Endothelial cell (in vitro differentiated cells): ENCODE results near the gene SLC30A1. TPM values are rescaled to one million over a fixed set of nuclear protein-coding genes. Genes with fewer than 3 reads are reported as not detected.

Source experiments
- DNase-seq: peaks from one replicate; pipeline ENCODE4 v3.0.0; 2021; ENCODE audit warnings: low spot score
- H3K27ac Mint-ChIP-seq: one replicate; pipeline ENCODE4 v1.8.0; 2021; ENCODE audit warnings: mixed read lengths, inconsistent platforms; ENCODE audit not compliant: unreplicated experiment
- H3K27me3 Mint-ChIP-seq: one replicate; pipeline ENCODE4 v1.8.0; 2021; ENCODE audit warnings: mild to moderate bottlenecking, moderate library complexity, mixed read lengths, inconsistent platforms; ENCODE audit not compliant: unreplicated experiment
- H3K36me3 Mint-ChIP-seq: one replicate; pipeline ENCODE4 v1.8.0; 2021; ENCODE audit warnings: mild to moderate bottlenecking, low read depth, mixed read lengths, inconsistent platforms; ENCODE audit not compliant: unreplicated experiment
- H3K4me1 Mint-ChIP-seq: one replicate; pipeline ENCODE4 v1.8.0; 2021; ENCODE audit warnings: mild to moderate bottlenecking, mixed read lengths, inconsistent platforms; ENCODE audit not compliant: unreplicated experiment
- H3K4me3 Mint-ChIP-seq: one replicate; pipeline ENCODE4 v1.8.0; 2021; ENCODE audit warnings: mild to moderate bottlenecking, mixed read lengths, inconsistent platforms; ENCODE audit not compliant: unreplicated experiment
- H3K9me3 Mint-ChIP-seq: one replicate; pipeline ENCODE4 v1.8.0; 2021; ENCODE audit warnings: mixed read lengths, inconsistent platforms; ENCODE audit not compliant: unreplicated experiment
- total RNA-seq: library from RNA; stranded (reverse); fragmentation: NEBNext Ultra II Directional; extraction: Animal tissue kit (Norgen Biotek cat#: 25700); gene quantifications from one replicate; pipeline ENCODE4 v1.2.1, GENCODE V29; 2021; ENCODE audit not compliant: unreplicated experiment
- TF ChIP-seq, protein P1 (sequence below): fragments of 200-600 bp; sonication (generic); IDR thresholded peaks from one replicate; pipeline ENCODE4 v1.5.0; 2021; ENCODE audit warnings: antibody characterized with exemption; ENCODE audit not compliant: unreplicated experiment

SLC30A1 gene
- total RNA-seq, 1 donor from 2014 or later, result 7.7 TPM

- DNase-seq, result no peak
- Mint-ChIP-seq H3K4me3 (no peak overlapping the region), H3K27me3 (peaks cover 4% of the 10 kb centered on the region), H3K4me1 (peaks cover 26% of the 10 kb centered on the region), H3K36me3 (no peaks in the 10 kb centered on the region), H3K9me3 (no peaks in the 10 kb centered on the region), H3K27ac (no peak overlapping the region)
- TF ChIP-seq, protein P1, sequence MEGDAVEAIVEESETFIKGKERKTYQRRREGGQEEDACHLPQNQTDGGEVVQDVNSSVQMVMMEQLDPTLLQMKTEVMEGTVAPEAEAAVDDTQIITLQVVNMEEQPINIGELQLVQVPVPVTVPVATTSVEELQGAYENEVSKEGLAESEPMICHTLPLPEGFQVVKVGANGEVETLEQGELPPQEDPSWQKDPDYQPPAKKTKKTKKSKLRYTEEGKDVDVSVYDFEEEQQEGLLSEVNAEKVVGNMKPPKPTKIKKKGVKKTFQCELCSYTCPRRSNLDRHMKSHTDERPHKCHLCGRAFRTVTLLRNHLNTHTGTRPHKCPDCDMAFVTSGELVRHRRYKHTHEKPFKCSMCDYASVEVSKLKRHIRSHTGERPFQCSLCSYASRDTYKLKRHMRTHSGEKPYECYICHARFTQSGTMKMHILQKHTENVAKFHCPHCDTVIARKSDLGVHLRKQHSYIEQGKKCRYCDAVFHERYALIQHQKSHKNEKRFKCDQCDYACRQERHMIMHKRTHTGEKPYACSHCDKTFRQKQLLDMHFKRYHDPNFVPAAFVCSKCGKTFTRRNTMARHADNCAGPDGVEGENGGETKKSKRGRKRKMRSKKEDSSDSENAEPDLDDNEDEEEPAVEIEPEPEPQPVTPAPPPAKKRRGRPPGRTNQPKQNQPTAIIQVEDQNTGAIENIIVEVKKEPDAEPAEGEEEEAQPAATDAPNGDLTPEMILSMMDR, result no peak
Observed at GRCh38 chr1:211531194-211532087, 47.5 kb downstream of the SLC30A1 start.

- Mint-ChIP-seq H3K4me3 (no peak overlapping the region), H3K4me1 (peaks cover 32% of the 10 kb centered on the region), H3K27me3 (peaks cover 6% of the 10 kb centered on the region), H3K9me3 (no peaks in the 10 kb centered on the region), H3K36me3 (no peaks in the 10 kb centered on the region), H3K27ac (no peak overlapping the region)
- no peak for DNase-seq
- TF ChIP-seq, protein P1, result no peak
Observed at GRCh38 chr1:211530102-211530501, 48.9 kb downstream of the SLC30A1 start.

DNA sequence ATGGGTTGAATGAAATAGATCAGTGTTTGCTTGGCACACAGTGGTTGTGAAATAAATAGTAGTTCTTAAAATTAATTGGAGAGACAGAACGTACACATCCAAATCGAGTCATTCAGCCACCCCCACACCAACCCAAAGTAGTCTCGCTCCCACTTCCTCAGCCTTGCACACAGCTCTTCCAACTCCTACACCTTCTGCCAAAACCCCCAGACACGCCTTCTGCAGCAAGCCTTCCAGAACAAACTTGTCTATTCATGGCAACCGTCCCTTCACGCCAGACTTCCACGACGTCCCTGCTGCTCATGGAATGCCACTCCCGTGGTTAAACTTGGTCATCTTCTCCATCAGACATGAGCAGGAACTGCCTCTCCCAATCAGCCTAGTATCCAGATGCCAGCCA is 49.5 kb downstream of the SLC30A1 start:
- H3K27me3 Mint-ChIP-seq, result peaks cover 6% of the 10 kb centered on the region

DNA sequence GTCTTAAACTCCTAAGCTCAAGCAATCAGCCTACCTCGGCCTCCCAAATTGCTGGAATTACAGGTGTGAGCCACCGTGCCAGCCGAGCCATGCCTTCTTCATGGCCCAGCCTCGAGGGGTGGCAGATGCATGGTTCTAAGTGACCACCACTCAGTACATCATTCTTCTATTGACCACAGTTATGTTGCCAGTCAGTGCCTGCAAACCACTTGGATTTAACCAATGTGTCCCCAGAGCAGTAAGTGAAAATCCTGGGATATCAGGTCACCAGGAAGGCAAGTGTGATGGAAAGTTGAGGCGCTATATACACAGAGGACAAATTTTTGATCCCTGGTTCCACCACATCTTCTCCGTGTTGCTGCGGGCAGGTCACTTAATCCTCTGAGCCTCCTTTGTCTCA is 50.0 kb downstream of the SLC30A1 start:
- TF ChIP-seq, protein P1, result no peak
- DNase-seq, result no peak
- H3K4me1 Mint-ChIP-seq, result peaks cover 33% of the 10 kb centered on the region
- no peak overlapping the region for H3K27ac Mint-ChIP-seq
- no peaks in the 10 kb centered on the region for H3K9me3 Mint-ChIP-seq
- no peak overlapping the region for H3K4me3 Mint-ChIP-seq
- H3K27me3 Mint-ChIP-seq, result peaks cover 6% of the 10 kb centered on the region
- no peaks in the 10 kb centered on the region for H3K36me3 Mint-ChIP-seq

More for the DNA sequence above, 49.5 kb downstream of the SLC30A1 start:
- DNase-seq, result no peak
- peaks cover 33% of the 10 kb centered on the region for H3K4me1 Mint-ChIP-seq
- no peaks in the 10 kb centered on the region for H3K36me3 Mint-ChIP-seq
- H3K4me3 Mint-ChIP-seq, result no peak overlapping the region
- no peak overlapping the region for H3K27ac Mint-ChIP-seq
- H3K9me3 Mint-ChIP-seq, result no peaks in the 10 kb centered on the region
- TF ChIP-seq, protein P1, result no peak

DNA sequence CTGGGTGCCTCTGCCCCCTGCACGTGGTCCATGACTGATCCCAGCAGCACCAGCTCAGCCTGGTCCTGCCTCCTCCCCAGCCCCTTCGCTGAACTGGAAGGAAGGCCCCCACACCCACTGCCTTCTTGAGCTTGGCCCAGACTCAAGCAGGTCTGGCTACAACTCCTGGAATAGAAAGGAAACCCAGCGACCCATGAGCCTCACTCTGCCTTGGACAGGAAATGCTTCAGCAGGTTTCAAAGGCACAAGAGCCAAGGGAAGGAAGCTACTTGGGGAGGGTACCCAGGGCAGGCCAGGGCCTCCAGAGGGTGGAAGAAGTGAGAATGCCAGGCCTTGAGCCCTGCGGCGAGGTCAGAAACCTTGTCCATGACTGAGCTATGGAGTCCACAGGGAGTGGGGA is 51.1 kb downstream of the SLC30A1 start:
- no peak overlapping the region for H3K4me3 Mint-ChIP-seq
- TF ChIP-seq, protein P1, result no peak
- peaks cover 33% of the 10 kb centered on the region for H3K4me1 Mint-ChIP-seq
- no peak overlapping the region for H3K27ac Mint-ChIP-seq
- H3K27me3 Mint-ChIP-seq, result peaks cover 6% of the 10 kb centered on the region
- no peaks in the 10 kb centered on the region for H3K9me3 Mint-ChIP-seq
- no peak for DNase-seq
- H3K36me3 Mint-ChIP-seq, result no peaks in the 10 kb centered on the region
